IMR-90 (cell line): ENCODE results near the gene RXFP1. TPM values are rescaled to one million over a fixed set of nuclear protein-coding genes. Genes with fewer than 3 reads are reported as not detected.

Experiments
- ATAC-seq: fragments of 200-7000 bp; cut with Tn5 transposase; 2 replicates; pipeline ENCODE4 v1.9.1; 2020; ENCODE audit warnings: low read depth, mild to moderate bottlenecking, moderate library complexity
- BruUV-seq: library from RNA; stranded (reverse); fragments of 400-500 nt; replicated peaks from 2 replicates; lab custom pipeline; 2021; lab: Mats Ljungman, UMichigan
- CTCF ChIA-PET: fragments of 300-600 bp; formaldehyde crosslinking; extraction: SDS; loops from one replicate; lab custom pipeline; 2021; ENCODE audit warnings: antibody characterized with exemption; lab: Yijun Ruan, JAX
- POLR2A ChIA-PET: fragments of 300-600 bp; sonication (Branson Sonifier 250); formaldehyde crosslinking; loops from one replicate; lab custom pipeline; 2022; ENCODE audit warnings: antibody characterized with exemption; ENCODE audit not compliant: unreplicated experiment; lab: Charles Lee
- DNase-seq: peaks from one replicate; pipeline ENCODE4 v3.0.0; 2013
- H2AFZ ChIP-seq: replicated peaks from 2 replicates; pipeline ENCODE3; 2013; ENCODE audit warnings: low read length, mild to moderate bottlenecking; ENCODE audit not compliant: poor library complexity
- H2AK5ac ChIP-seq: 2 replicates; pipeline ENCODE4 v1.6.1; 2013; ENCODE audit warnings: low read depth, low read length, inconsistent platforms
- H2AK9ac ChIP-seq: replicated peaks from 2 replicates; pipeline ENCODE3; 2013; ENCODE audit warnings: mild to moderate bottlenecking, low read depth, low read length, moderate library complexity; ENCODE audit not compliant: poor library complexity
- H2BK120ac ChIP-seq: 2 replicates; pipeline ENCODE4 v1.6.1; 2013; ENCODE audit warnings: low read depth, low read length, inconsistent platforms
- H2BK15ac ChIP-seq: 3 replicates; pipeline ENCODE4 v1.6.1; 2013; ENCODE audit warnings: low read depth, low read length, inconsistent platforms
- H2BK20ac ChIP-seq: 2 replicates; pipeline ENCODE4 v1.6.1; 2013; ENCODE audit warnings: low read depth, mild to moderate bottlenecking, inconsistent platforms, low read length, moderate library complexity
- H2BK5ac ChIP-seq: 2 replicates; pipeline ENCODE4 v1.6.1; 2013; ENCODE audit warnings: mild to moderate bottlenecking, low read depth, low read length, inconsistent platforms; ENCODE audit not compliant: poor library complexity, severe bottlenecking
- H3K14ac ChIP-seq: replicated peaks from 2 replicates; pipeline ENCODE4 v1.6.1; 2013; ENCODE audit warnings: low read depth, low read length, inconsistent platforms
- H3K18ac ChIP-seq: 2 replicates; pipeline ENCODE4 v1.6.1; 2013; ENCODE audit warnings: low read depth, low read length, control low read depth
- H3K23ac ChIP-seq: 2 replicates; pipeline ENCODE4 v1.6.1; 2013; ENCODE audit warnings: low read depth, low read length, inconsistent platforms
- H3K27ac ChIP-seq: 2 replicates; pipeline ENCODE4 v1.5.1; 2013; ENCODE audit warnings: mild to moderate bottlenecking, control low read depth, low read length; ENCODE audit not compliant: insufficient read depth
- H3K27me3 ChIP-seq: 2 replicates; pipeline ENCODE4 v1.6.1; 2013; ENCODE audit warnings: low read length; ENCODE audit not compliant: control insufficient read depth, insufficient read depth
- H3K36me3 ChIP-seq: 2 replicates; pipeline ENCODE4 v1.6.1; 2013; ENCODE audit warnings: low read length, mixed read lengths; ENCODE audit not compliant: control insufficient read depth, insufficient read depth
- H3K4ac ChIP-seq: 2 replicates; pipeline ENCODE4 v1.6.1; 2013; ENCODE audit warnings: low read depth, low read length, inconsistent platforms
- H3K4me1 ChIP-seq: 2 replicates; pipeline ENCODE4 v1.6.1; 2013; ENCODE audit warnings: low read length, mixed read lengths; ENCODE audit not compliant: control insufficient read depth, insufficient read depth
- H3K4me2 ChIP-seq: 2 replicates; pipeline ENCODE4 v1.6.1; 2013; ENCODE audit warnings: low read depth, mild to moderate bottlenecking, control low read depth, low read length, moderate library complexity
- H3K4me3 ChIP-seq: 2 replicates; pipeline ENCODE4 v1.5.1; 2013; ENCODE audit warnings: low read depth, mild to moderate bottlenecking, control low read depth, low read length, moderate library complexity; ENCODE audit not compliant: insufficient read depth
- H3K56ac ChIP-seq: 2 replicates; pipeline ENCODE4 v1.6.1; 2013; ENCODE audit warnings: low read length, inconsistent platforms; ENCODE audit not compliant: insufficient read depth; ENCODE audit errors: extremely low read depth
- H3K79me1 ChIP-seq, 2 experiments: 2 replicates each; pipeline ENCODE4 v1.6.1; 2013; ENCODE audit warnings: low read length in 2 of 2, inconsistent platforms in 1 of 2, low read depth in 1 of 2
- H3K9ac ChIP-seq: 2 replicates; pipeline ENCODE4 v1.6.1; 2013; ENCODE audit warnings: low read depth, low read length, control low read depth
- H3K9me1 ChIP-seq: 2 replicates; pipeline ENCODE4 v1.6.1; 2013; ENCODE audit warnings: low read length, inconsistent platforms; ENCODE audit not compliant: insufficient read depth
- H3K9me3 ChIP-seq: 2 replicates; pipeline ENCODE4 v1.6.1; 2013; ENCODE audit warnings: low read length; ENCODE audit not compliant: control insufficient read depth, insufficient read depth
- H4K20me1 ChIP-seq: 2 replicates; pipeline ENCODE4 v1.6.1; 2013; ENCODE audit warnings: low read length, inconsistent platforms; ENCODE audit not compliant: insufficient read depth
- H4K5ac ChIP-seq: 2 replicates; pipeline ENCODE4 v1.6.1; 2013; ENCODE audit warnings: mild to moderate bottlenecking, low read depth, low read length, control low read depth
- H4K8ac ChIP-seq, 2 experiments: 2 replicates each; pipeline ENCODE4 v1.6.1; 2013; ENCODE audit warnings: low read depth in 2 of 2, low read length in 2 of 2, control low read depth in 1 of 2, inconsistent platforms in 1 of 2
- H4K91ac ChIP-seq: 2 replicates; pipeline ENCODE4 v1.6.1; 2013; ENCODE audit warnings: low read depth, low read length, inconsistent platforms; ENCODE audit not compliant: insufficient read depth
- BHLHE40 ChIP-seq: fragments of 150-350 bp; IDR thresholded peaks from 2 replicates; pipeline ENCODE4 v1.6.1; 2016; ENCODE audit warnings: mild to moderate bottlenecking, low read depth, low read length
- CEBPB ChIP-seq: IDR thresholded peaks from 2 replicates; pipeline ENCODE4 v1.6.1; 2012; ENCODE audit warnings: low read depth, low read length, improper control_type of control experiment
- CHD1 ChIP-seq: IDR thresholded peaks from 2 replicates; pipeline ENCODE4 v1.6.1; 2012; ENCODE audit warnings: low read depth, low read length, improper control_type of control experiment
- FOS ChIP-seq: fragments of 150-350 bp; IDR thresholded peaks from 2 replicates; pipeline ENCODE4 v1.6.1; 2016; ENCODE audit warnings: low read depth, low read length
- MAFK ChIP-seq: IDR thresholded peaks from 2 replicates; pipeline ENCODE4 v1.6.1; 2012; ENCODE audit warnings: low read depth, low read length, improper control_type of control experiment
- MAZ ChIP-seq: IDR thresholded peaks from 2 replicates; pipeline ENCODE4 v1.6.1; 2012; ENCODE audit warnings: low read depth, mild to moderate bottlenecking, low read length, improper control_type of control experiment, moderate library complexity, borderline replicate concordance
- MXI1 ChIP-seq: IDR thresholded peaks from 2 replicates; pipeline ENCODE4 v1.6.1; 2012; ENCODE audit warnings: low read depth, mild to moderate bottlenecking, low read length, moderate library complexity, borderline replicate concordance
- NFE2L2 ChIP-seq: fragments of 150-350 bp; IDR thresholded peaks from 2 replicates; pipeline ENCODE4 v1.6.1; 2016; ENCODE audit warnings: low read depth, mild to moderate bottlenecking, low read length
- POLR2A ChIP-seq: IDR thresholded peaks from 2 replicates; pipeline ENCODE4 v1.6.1; 2012; ENCODE audit warnings: mild to moderate bottlenecking, low read depth, low read length
- RAD21 ChIP-seq: IDR thresholded peaks from 2 replicates; pipeline ENCODE4 v1.6.1; 2012; ENCODE audit warnings: low read length, improper control_type of control experiment
- RCOR1 ChIP-seq: IDR thresholded peaks from 2 replicates; pipeline ENCODE4 v1.6.1; 2012; ENCODE audit warnings: mild to moderate bottlenecking, low read length, improper control_type of control experiment; ENCODE audit not compliant: insufficient replicate concordance
- RFX5 ChIP-seq: IDR thresholded peaks from 2 replicates; pipeline ENCODE4 v1.8.0; 2012; ENCODE audit warnings: low read depth, mild to moderate bottlenecking, low read length, moderate library complexity
- SMC3 ChIP-seq: fragments of 150-350 bp; IDR thresholded peaks from 2 replicates; pipeline ENCODE4 v1.6.1; 2016; ENCODE audit warnings: low read depth, mild to moderate bottlenecking, antibody characterized with exemption, low read length, moderate library complexity
- WGBS, 2 experiments: methylation state at CpG; one replicate each; pipeline versions ENCODE4 v1.1.5 to v1.1.7; 2013; ENCODE audit warnings: missing lambda C conversion rate in 2 of 2; ENCODE audit not compliant: insufficient read length in 1 of 2; ENCODE audit errors: extremely low coverage in 2 of 2; 5-methylcytosine and 5-hydroxymethylcytosine counted together
- dilution Hi-C: fragments of 300-500 bp; cut with HindIII; formaldehyde crosslinking; loops from one replicate; pipeline ENCODE4 v1.14.3; 2018; ENCODE audit warnings: low sequenced_read_pairs; ENCODE audit not compliant: unreplicated experiment
- in situ Hi-C: fragments of 300-500 bp; cut with MboI; formaldehyde crosslinking; loops from 3 replicates; pipeline ENCODE4 v1.14.3; 2019; ENCODE audit warnings: low sequenced_read_pairs, inconsistent platforms, mixed read lengths
- intact Hi-C: fragments of 100-400 bp; cut with micrococcal nuclease; formaldehyde crosslinking; loops from 2 replicates; pipeline ENCODE4 v1.10.0; 2022
- polyA plus RNA-seq, 3 experiments: library from polyadenylated mRNA; depleted of rRNA; stranded (reverse); fragments of >200 nt; gene quantifications; 2 replicates each; pipeline ENCODE4 v1.2.3, GENCODE V29; 2012; ENCODE audit warnings: low replicate concordance in 1 of 3
- total RNA-seq: library from RNA; depleted of rRNA; stranded (reverse); fragments of >200 nt; gene quantifications from 2 replicates; pipeline ENCODE4 v1.2.3, GENCODE V29; 2012
- TF ChIP-seq, protein P1 (sequence below): fragments of 150-350 bp; IDR thresholded peaks from 2 replicates; pipeline ENCODE4 v1.6.1; 2016; ENCODE audit warnings: low read depth, mild to moderate bottlenecking, low read length, moderate library complexity, borderline replicate concordance
- TF ChIP-seq, protein P2 (sequence below): fragments of 150-350 bp; IDR thresholded peaks from 2 replicates; pipeline ENCODE4 v1.6.1; 2017; ENCODE audit warnings: mild to moderate bottlenecking, antibody characterized with exemption, low read length, low read depth
- TF ChIP-seq, protein P3 (sequence below): conservative IDR thresholded peaks from 2 replicates; pipeline ENCODE4 v1.5.1; 2012; ENCODE audit warnings: mild to moderate bottlenecking, low read depth, low read length, improper control_type of control experiment

Gene RXFP1
- total and polyA plus RNA-seq, 2 of the 4 experiments (the other 2 are of a cell fraction): not detected

DNA sequence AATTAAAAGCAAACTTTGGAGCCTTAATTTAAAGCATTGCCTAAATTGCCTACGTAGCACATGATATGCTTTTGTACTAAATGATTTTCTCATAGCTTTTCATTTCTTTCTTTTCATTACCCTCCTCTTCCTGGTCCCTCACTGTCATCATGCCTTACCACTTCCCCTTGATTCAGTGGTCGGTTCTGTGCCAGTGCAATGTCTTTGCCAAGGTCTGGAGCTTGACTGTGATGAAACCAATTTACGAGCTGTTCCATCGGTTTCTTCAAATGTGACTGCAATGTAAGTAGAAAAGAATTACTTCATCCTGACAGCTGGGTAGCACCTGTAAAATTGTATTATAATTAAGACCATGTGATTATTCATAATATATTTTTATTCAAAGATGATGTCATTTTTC lies 77.5 kb downstream of the RXFP1 start:
- Histone ChIP-seq H3K27ac (no peak overlapping the region), H2BK20ac (no peak overlapping the region), H2BK120ac (no peak overlapping the region), H3K18ac (no peak overlapping the region), H3K9me1 (no peaks in the 10 kb centered on the region), H3K9ac (no peak overlapping the region), H3K9me3 (no peaks in the 10 kb centered on the region), H3K36me3 (no peaks in the 10 kb centered on the region), H2BK15ac (no peak overlapping the region), H2BK5ac (no peak overlapping the region), H3K14ac (no peak overlapping the region), H3K4me3 (no peak overlapping the region), H4K8ac (no peak overlapping the region), H2AFZ (no peak overlapping the region), H3K4me1 (no peaks in the 10 kb centered on the region), H3K27me3 (peaks cover 1% of the 10 kb centered on the region; the same call in 1 of the 2 replicates), H3K79me1 (no peaks in the 10 kb centered on the region), H3K4me2 (no peak overlapping the region), H2AK5ac (no peak overlapping the region), H2AK9ac (no peak overlapping the region), H3K23ac (no peak overlapping the region), H4K20me1 (no peaks in the 10 kb centered on the region), H3K4ac (no peak overlapping the region), H4K5ac (no peak overlapping the region), H3K56ac (no peak overlapping the region), H4K91ac (no peak overlapping the region)
- ChIA-PET CTCF (interaction anchor here (0.6 kb wide), 1 partner anchor 488 kb away, joined by 3 read pairs; no protein-coding TSS in a partner anchor), POLR2A (no interaction called here)
- dilution Hi-C loops (no loop called here), in situ Hi-C loops (no loop called here), intact Hi-C loops (no loop called here)
- TF ChIP-seq BHLHE40: no peak
- TF ChIP-seq, protein P1, sequence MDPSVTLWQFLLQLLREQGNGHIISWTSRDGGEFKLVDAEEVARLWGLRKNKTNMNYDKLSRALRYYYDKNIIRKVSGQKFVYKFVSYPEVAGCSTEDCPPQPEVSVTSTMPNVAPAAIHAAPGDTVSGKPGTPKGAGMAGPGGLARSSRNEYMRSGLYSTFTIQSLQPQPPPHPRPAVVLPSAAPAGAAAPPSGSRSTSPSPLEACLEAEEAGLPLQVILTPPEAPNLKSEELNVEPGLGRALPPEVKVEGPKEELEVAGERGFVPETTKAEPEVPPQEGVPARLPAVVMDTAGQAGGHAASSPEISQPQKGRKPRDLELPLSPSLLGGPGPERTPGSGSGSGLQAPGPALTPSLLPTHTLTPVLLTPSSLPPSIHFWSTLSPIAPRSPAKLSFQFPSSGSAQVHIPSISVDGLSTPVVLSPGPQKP: no peak
- no peak for TF ChIP-seq SMC3
- no peak for TF ChIP-seq MAFK
- TF ChIP-seq POLR2A: no peak
- no peak for TF ChIP-seq RCOR1
- TF ChIP-seq, protein P2, sequence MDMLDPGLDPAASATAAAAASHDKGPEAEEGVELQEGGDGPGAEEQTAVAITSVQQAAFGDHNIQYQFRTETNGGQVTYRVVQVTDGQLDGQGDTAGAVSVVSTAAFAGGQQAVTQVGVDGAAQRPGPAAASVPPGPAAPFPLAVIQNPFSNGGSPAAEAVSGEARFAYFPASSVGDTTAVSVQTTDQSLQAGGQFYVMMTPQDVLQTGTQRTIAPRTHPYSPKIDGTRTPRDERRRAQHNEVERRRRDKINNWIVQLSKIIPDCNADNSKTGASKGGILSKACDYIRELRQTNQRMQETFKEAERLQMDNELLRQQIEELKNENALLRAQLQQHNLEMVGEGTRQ: no peak
- no peak for TF ChIP-seq MAZ
- TF ChIP-seq RFX5: no peak
- TF ChIP-seq MXI1: no peak
- TF ChIP-seq, protein P3, sequence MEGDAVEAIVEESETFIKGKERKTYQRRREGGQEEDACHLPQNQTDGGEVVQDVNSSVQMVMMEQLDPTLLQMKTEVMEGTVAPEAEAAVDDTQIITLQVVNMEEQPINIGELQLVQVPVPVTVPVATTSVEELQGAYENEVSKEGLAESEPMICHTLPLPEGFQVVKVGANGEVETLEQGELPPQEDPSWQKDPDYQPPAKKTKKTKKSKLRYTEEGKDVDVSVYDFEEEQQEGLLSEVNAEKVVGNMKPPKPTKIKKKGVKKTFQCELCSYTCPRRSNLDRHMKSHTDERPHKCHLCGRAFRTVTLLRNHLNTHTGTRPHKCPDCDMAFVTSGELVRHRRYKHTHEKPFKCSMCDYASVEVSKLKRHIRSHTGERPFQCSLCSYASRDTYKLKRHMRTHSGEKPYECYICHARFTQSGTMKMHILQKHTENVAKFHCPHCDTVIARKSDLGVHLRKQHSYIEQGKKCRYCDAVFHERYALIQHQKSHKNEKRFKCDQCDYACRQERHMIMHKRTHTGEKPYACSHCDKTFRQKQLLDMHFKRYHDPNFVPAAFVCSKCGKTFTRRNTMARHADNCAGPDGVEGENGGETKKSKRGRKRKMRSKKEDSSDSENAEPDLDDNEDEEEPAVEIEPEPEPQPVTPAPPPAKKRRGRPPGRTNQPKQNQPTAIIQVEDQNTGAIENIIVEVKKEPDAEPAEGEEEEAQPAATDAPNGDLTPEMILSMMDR: no peak
- no peak for TF ChIP-seq CEBPB
- TF ChIP-seq RAD21: no peak
- no peak for TF ChIP-seq CHD1
- TF ChIP-seq FOS: no peak
- no peak for TF ChIP-seq NFE2L2
- no CpG with 5 or more reads among the region's 4 CpGs for WGBS, 2 experiments
- no peak for ATAC-seq
- BruUV-seq: no TSS peak
- no peak for DNase-seq
